HTERT RPE-1 (cell line): Measurements from ENCODE around the gene ZNF578.
"Not testable (repeated sequence)": the region's sequence is repeated elsewhere in the genome, so short reads cannot be mapped to it uniquely, and the experiment has no call there.

Experiments
- in situ Hi-C: fragments of 300-500 bp; cut with MboI; formaldehyde crosslinking; loops from 4 replicates; pipeline ENCODE4 v1.14.3; 2020; ENCODE audit warnings: low sequenced_read_pairs

ZNF578 gene

GRCh38 chr19:52453324-52454094 is at the start of gene ZNF578:
Gene ZNF578, plus strand, starts transcription at chr19:52453553. Its CDS starts 48,293 bp downstream, at chr19:52501846.
- in situ Hi-C loops: no loop called here

- in situ Hi-C loops: no loop called here
These were observed 43.1 kb upstream of the ZNF578 start for GRCh38 chr19:52410276-52410675.

- in situ Hi-C loops: no loop called here
These were observed 37.6 kb upstream of the ZNF578 start for GRCh38 chr19:52415711-52416110.

GRCh38 chr19:52428937-52429336 is 24.4 kb upstream of the ZNF578 start, which contains the start of gene ZNF534:
Gene ZNF534, plus strand, starts transcription at chr19:52429148. Its CDS starts 2,327 bp downstream, at chr19:52431475.
- in situ Hi-C loops: no loop called here

GRCh38 chr19:52442179-52442578 is 11.2 kb upstream of the ZNF578 start:
- in situ Hi-C loops: no loop called here

GRCh38 chr19:52444506-52444905 is 8.8 kb upstream of the ZNF578 start:
- in situ Hi-C loops: no loop called here

GRCh38 chr19:52451241-52451640 is 2.1 kb upstream of the ZNF578 start:
- in situ Hi-C loops: no loop called here

GRCh38 chr19:52464798-52465470 is 11.6 kb downstream of the ZNF578 start:
- in situ Hi-C loops: no loop called here

GRCh38 chr19:52473655-52474350 is 20.4 kb downstream of the ZNF578 start:
- in situ Hi-C loops: no loop called here

- in situ Hi-C loops: no loop called here
These were observed 21.2 kb downstream of the ZNF578 start for GRCh38 chr19:52474351-52475127.

GRCh38 chr19:52484111-52484743 is 30.9 kb downstream of the ZNF578 start:
- in situ Hi-C loops: not testable (repeated sequence)

- in situ Hi-C loops: not testable (repeated sequence)
These were observed 31.7 kb downstream of the ZNF578 start for GRCh38 chr19:52485064-52485463.

GRCh38 chr19:52485561-52486240 is 32.3 kb downstream of the ZNF578 start:
- in situ Hi-C loops: not testable (repeated sequence)

GRCh38 chr19:52492201-52492993 is 39.0 kb downstream of the ZNF578 start:
- in situ Hi-C loops: no loop called here

- in situ Hi-C loops: no loop called here
These were observed 39.7 kb downstream of the ZNF578 start for GRCh38 chr19:52492994-52493470.

- in situ Hi-C loops: no loop called here
These were observed 41.2 kb downstream of the ZNF578 start for GRCh38 chr19:52494518-52494917.

- in situ Hi-C loops: no loop called here
These were observed 45.2 kb downstream of the ZNF578 start for GRCh38 chr19:52498571-52498970.

GRCh38 chr19:52500474-52500873 is 47.1 kb downstream of the ZNF578 start:
- in situ Hi-C loops: not testable (repeated sequence)

GRCh38 chr19:52500991-52501390 is 47.6 kb downstream of the ZNF578 start:
- in situ Hi-C loops: not testable (repeated sequence)
